ENCODE measurements around the gene CD70.
"Not testable (repeated sequence)": the region's sequence is repeated elsewhere in the genome, so short reads cannot be mapped to it uniquely, and the experiment has no call there.

DNA sequence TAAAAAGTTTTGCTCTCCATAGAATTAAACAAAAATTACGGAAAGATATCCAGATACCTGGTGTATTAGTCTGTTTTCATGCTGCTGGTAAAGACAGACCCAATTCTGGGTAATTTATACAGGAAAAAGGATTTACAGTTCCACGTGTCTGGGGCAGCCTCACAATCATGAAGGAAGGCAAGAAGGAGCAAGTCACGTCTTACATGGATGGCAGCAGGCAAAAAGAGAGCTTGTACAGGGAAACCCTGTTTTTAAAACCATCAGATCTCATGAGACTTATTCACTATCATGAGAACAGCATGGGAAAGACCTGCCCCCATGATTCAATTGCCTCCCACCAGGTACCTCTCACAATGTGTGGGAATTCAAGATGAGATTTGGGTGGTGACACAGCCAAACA, 24.2 kb downstream of the CD70 start:
- TF ChIP-seq, protein P1, sequence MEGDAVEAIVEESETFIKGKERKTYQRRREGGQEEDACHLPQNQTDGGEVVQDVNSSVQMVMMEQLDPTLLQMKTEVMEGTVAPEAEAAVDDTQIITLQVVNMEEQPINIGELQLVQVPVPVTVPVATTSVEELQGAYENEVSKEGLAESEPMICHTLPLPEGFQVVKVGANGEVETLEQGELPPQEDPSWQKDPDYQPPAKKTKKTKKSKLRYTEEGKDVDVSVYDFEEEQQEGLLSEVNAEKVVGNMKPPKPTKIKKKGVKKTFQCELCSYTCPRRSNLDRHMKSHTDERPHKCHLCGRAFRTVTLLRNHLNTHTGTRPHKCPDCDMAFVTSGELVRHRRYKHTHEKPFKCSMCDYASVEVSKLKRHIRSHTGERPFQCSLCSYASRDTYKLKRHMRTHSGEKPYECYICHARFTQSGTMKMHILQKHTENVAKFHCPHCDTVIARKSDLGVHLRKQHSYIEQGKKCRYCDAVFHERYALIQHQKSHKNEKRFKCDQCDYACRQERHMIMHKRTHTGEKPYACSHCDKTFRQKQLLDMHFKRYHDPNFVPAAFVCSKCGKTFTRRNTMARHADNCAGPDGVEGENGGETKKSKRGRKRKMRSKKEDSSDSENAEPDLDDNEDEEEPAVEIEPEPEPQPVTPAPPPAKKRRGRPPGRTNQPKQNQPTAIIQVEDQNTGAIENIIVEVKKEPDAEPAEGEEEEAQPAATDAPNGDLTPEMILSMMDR (conservative IDR thresholded peaks at IDR 0.05; ENCODE audit: low read length): not testable (repeated sequence)
- not testable (repeated sequence) for TF ChIP-seq EZH2phosphoT487 (IDR thresholded peaks at IDR 0.05; ENCODE audit: borderline replicate concordance)
